Skeletal muscle satellite cell (primary cell): ENCODE measurements around the gene COG3.
A peak's percentile ranks its signal among the peaks of the same experiment; 100 is the strongest.

ENCODE experiments used
- H3K27me3 ChIP-seq: 2 replicates; pipeline ENCODE4 v1.7.0; 2013; ENCODE audit warnings: low read length; ENCODE audit not compliant: control insufficient read depth, insufficient read depth
- H3K36me3 ChIP-seq: 2 replicates; pipeline ENCODE4 v1.7.0; 2013; ENCODE audit warnings: mild to moderate bottlenecking, control low read depth, low read length; ENCODE audit not compliant: insufficient read depth
- H3K4me1 ChIP-seq: 2 replicates; pipeline ENCODE4 v1.7.0; 2013; ENCODE audit warnings: low read length; ENCODE audit not compliant: control insufficient read depth, insufficient read depth
- H3K4me2 ChIP-seq: 2 replicates; pipeline ENCODE4 v1.7.0; 2013; ENCODE audit warnings: mild to moderate bottlenecking, low read length
- H3K4me3 ChIP-seq: 2 replicates; pipeline ENCODE4 v1.7.0; 2013; ENCODE audit warnings: low read length
- H3K9ac ChIP-seq: 2 replicates; pipeline ENCODE4 v1.7.0; 2013; ENCODE audit warnings: mild to moderate bottlenecking, low read depth, low read length, moderate library complexity
- H3K9me3 ChIP-seq: replicated peaks from 2 replicates; pipeline ENCODE4 v1.7.0; 2013; ENCODE audit warnings: mild to moderate bottlenecking, control low read depth, low read length

COG3 gene

GRCh38 chr13:45451282-45451681 lies 13.5 kb upstream of the COG3 start:
- Histone ChIP-seq H3K4me1 (peaks cover 13% of the 10 kb centered on the region), H3K4me2 (no peak overlapping the region), H3K36me3 (no peaks in the 10 kb centered on the region), H3K4me3 (no peak overlapping the region), H3K9me3 (no peaks in the 10 kb centered on the region), H3K27me3 (no peaks in the 10 kb centered on the region), H3K9ac (no peak overlapping the region)

GRCh38 chr13:45454204-45454603 lies 10.5 kb upstream of the COG3 start:
- H3K9me3 ChIP-seq = no peaks in the 10 kb centered on the region
- H3K4me2 ChIP-seq = no peak overlapping the region
- H3K4me1 ChIP-seq = peaks cover 11% of the 10 kb centered on the region
- no peak overlapping the region for H3K4me3 ChIP-seq
- no peaks in the 10 kb centered on the region for H3K27me3 ChIP-seq
- no peak overlapping the region for H3K9ac ChIP-seq
- no peaks in the 10 kb centered on the region for H3K36me3 ChIP-seq

GRCh38 chr13:45456196-45456972 lies 8.4 kb upstream of the COG3 start:
- Histone ChIP-seq H3K36me3 (no peaks in the 10 kb centered on the region), H3K9ac (no peak overlapping the region), H3K4me2 (peak overlapping the region; percentile 27), H3K27me3 (no peaks in the 10 kb centered on the region), H3K4me1 (peaks cover 11% of the 10 kb centered on the region), H3K4me3 (no peak overlapping the region), H3K9me3 (no peaks in the 10 kb centered on the region)

GRCh38 chr13:45464141-45464686 lies 525 bp upstream of the COG3 start:
- H3K27me3 ChIP-seq = no peaks in the 10 kb centered on the region
- H3K4me3 ChIP-seq = peak overlapping the region; percentile 53
- H3K9ac ChIP-seq = peak overlapping the region; percentile 55
- H3K9me3 ChIP-seq = no peaks in the 10 kb centered on the region
- peaks cover 5% of the 10 kb centered on the region for H3K36me3 ChIP-seq
- H3K4me1 ChIP-seq = peaks cover 16% of the 10 kb centered on the region
- peak overlapping the region; percentile 67 for H3K4me2 ChIP-seq

GRCh38 chr13:45466359-45466758 lies 1.6 kb downstream of the COG3 start:
- no peaks in the 10 kb centered on the region for H3K27me3 ChIP-seq
- peaks cover 16% of the 10 kb centered on the region for H3K4me1 ChIP-seq
- H3K4me2 ChIP-seq = peak overlapping the region; percentile 82
- no peaks in the 10 kb centered on the region for H3K9me3 ChIP-seq
- peaks cover 5% of the 10 kb centered on the region for H3K36me3 ChIP-seq
- H3K9ac ChIP-seq = peak overlapping the region; percentile 96
- H3K4me3 ChIP-seq = peak overlapping the region; percentile 97

GRCh38 chr13:45468635-45469034 lies 3.9 kb downstream of the COG3 start:
- Histone ChIP-seq H3K4me2 (no peak overlapping the region), H3K4me3 (no peak overlapping the region), H3K9me3 (no peaks in the 10 kb centered on the region), H3K4me1 (peaks cover 26% of the 10 kb centered on the region), H3K36me3 (peaks cover 5% of the 10 kb centered on the region), H3K9ac (no peak overlapping the region), H3K27me3 (no peaks in the 10 kb centered on the region)

GRCh38 chr13:45472171-45472705 lies 7.5 kb downstream of the COG3 start:
- Histone ChIP-seq H3K4me1 (peaks cover 11% of the 10 kb centered on the region), H3K36me3 (peaks cover 12% of the 10 kb centered on the region), H3K4me3 (no peak overlapping the region), H3K4me2 (peak overlapping the region; percentile 3), H3K9me3 (no peaks in the 10 kb centered on the region), H3K9ac (no peak overlapping the region), H3K27me3 (no peaks in the 10 kb centered on the region)

- no peak overlapping the region for H3K9ac ChIP-seq
- H3K27me3 ChIP-seq = no peaks in the 10 kb centered on the region
- no peak overlapping the region for H3K4me2 ChIP-seq
- H3K4me1 ChIP-seq = peaks cover 11% of the 10 kb centered on the region
- peaks cover 12% of the 10 kb centered on the region for H3K36me3 ChIP-seq
- no peak overlapping the region for H3K4me3 ChIP-seq
- no peaks in the 10 kb centered on the region for H3K9me3 ChIP-seq
Observed at GRCh38 chr13:45473627-45474026, 8.9 kb downstream of the COG3 start.

- Histone ChIP-seq H3K4me1 (peaks cover 11% of the 10 kb centered on the region), H3K4me3 (no peak overlapping the region), H3K9ac (no peak overlapping the region), H3K36me3 (peaks cover 16% of the 10 kb centered on the region), H3K9me3 (no peaks in the 10 kb centered on the region), H3K27me3 (no peaks in the 10 kb centered on the region), H3K4me2 (no peak overlapping the region)
Observed at GRCh38 chr13:45474584-45475454, 10.1 kb downstream of the COG3 start.

GRCh38 chr13:45479661-45480060 lies 14.9 kb downstream of the COG3 start:
- no peak overlapping the region for H3K9ac ChIP-seq
- peaks cover 27% of the 10 kb centered on the region for H3K36me3 ChIP-seq

GRCh38 chr13:45481688-45482087 lies 16.9 kb downstream of the COG3 start:
- Histone ChIP-seq H3K4me2 (no peak overlapping the region), H3K9ac (no peak overlapping the region), H3K9me3 (no peaks in the 10 kb centered on the region), H3K4me1 (peaks cover 21% of the 10 kb centered on the region), H3K4me3 (no peak overlapping the region), H3K36me3 (peaks cover 25% of the 10 kb centered on the region), H3K27me3 (no peaks in the 10 kb centered on the region)

More at GRCh38 chr13:45479661-45480060, 14.9 kb downstream of the COG3 start:
- Histone ChIP-seq H3K4me2 (no peak overlapping the region), H3K9me3 (no peaks in the 10 kb centered on the region), H3K4me3 (no peak overlapping the region), H3K27me3 (no peaks in the 10 kb centered on the region), H3K4me1 (peaks cover 21% of the 10 kb centered on the region)
